Left forelimb (tissue), 1 donor: ENCODE data around the gene DCTN1.
"Not testable (repeated sequence)": the region's sequence is repeated elsewhere in the genome, so short reads cannot be mapped to it uniquely, and the experiment has no call there.

Source experiments
- DNase-seq: peaks from one replicate; pipeline ENCODE4 v3.0.0-alpha.2; 2018; ENCODE audit warnings: low spot score

Gene DCTN1

GRCh38 chr2:74369976-74370375, 10.1 kb downstream of the DCTN1 start:
- DNase-seq: no peak

GRCh38 chr2:74368499-74368898, 11.6 kb downstream of the DCTN1 start:
- DNase-seq: no peak

- DNase-seq: no peak
Observed at GRCh38 chr2:74367789-74368188, 12.3 kb downstream of the DCTN1 start.

- no peak for DNase-seq
Observed at GRCh38 chr2:74366036-74366435, 14.1 kb downstream of the DCTN1 start.

- DNase-seq: no peak
Observed at GRCh38 chr2:74364533-74365505, 15.3 kb downstream of the DCTN1 start.

- no peak for DNase-seq
Observed at GRCh38 chr2:74361327-74361726, 18.8 kb downstream of the DCTN1 start.

- no peak for DNase-seq
Observed at GRCh38 chr2:74357627-74358026, 22.5 kb downstream of the DCTN1 start.

GRCh38 chr2:74349889-74350288, 30.2 kb downstream of the DCTN1 start:
- DNase-seq: peak; percentile 1

- DNase-seq: peak; percentile 45
Observed at GRCh38 chr2:74347742-74348141, 32.4 kb downstream of the DCTN1 start.

- DNase-seq: no peak
Observed at GRCh38 chr2:74347303-74347702, 32.8 kb downstream of the DCTN1 start.

GRCh38 chr2:74345272-74345943, 34.7 kb downstream of the DCTN1 start:
- no peak for DNase-seq

- no peak for DNase-seq
Observed at GRCh38 chr2:74343316-74343715, 36.8 kb downstream of the DCTN1 start, which contains the start of gene SLC4A5. Gene SLC4A5 (minus strand): TSS chr2:74343416. CDS start chr2:74315023, 28,393 bp downstream.

GRCh38 chr2:74336227-74336626, 43.9 kb downstream of the DCTN1 start:
- not testable (repeated sequence) for DNase-seq

- peak; percentile 72 for DNase-seq
Observed at GRCh38 chr2:74334931-74335333, 45.2 kb downstream of the DCTN1 start.

- DNase-seq: no peak
Observed at GRCh38 chr2:74333896-74334586, 46.1 kb downstream of the DCTN1 start.

- DNase-seq: no peak
Observed at GRCh38 chr2:74333175-74333574, 46.9 kb downstream of the DCTN1 start.

GRCh38 chr2:74332550-74333174, 47.4 kb downstream of the DCTN1 start:
- no peak for DNase-seq

- no peak for DNase-seq
Observed at GRCh38 chr2:74328573-74328972, 51.5 kb downstream of the DCTN1 start.

- no peak for DNase-seq
Observed at GRCh38 chr2:74328074-74328473, 52.0 kb downstream of the DCTN1 start.

- no peak for DNase-seq
Observed at GRCh38 chr2:74327627-74328026, 52.5 kb downstream of the DCTN1 start.

- DNase-seq: no peak
Observed at GRCh38 chr2:74327199-74327598, 52.9 kb downstream of the DCTN1 start.

GRCh38 chr2:74325815-74326214, 54.3 kb downstream of the DCTN1 start:
- DNase-seq: no peak
